ENCODE results near the gene BOLA1. TPM values are rescaled to one million over a fixed set of nuclear protein-coding genes. Genes with fewer than 3 reads are reported as not detected.
"Not testable (repeated sequence)": the region's sequence is repeated elsewhere in the genome, so short reads cannot be mapped to it uniquely, and the experiment has no call there.

BOLA1 gene
- total and polyA plus RNA-seq, 2 donors, result 33.3 to 44.7 TPM

- 98% methylated on average over 4 of the region's 4 CpGs for WGBS
- H3K4me1 ChIP-seq (ENCODE audit: control insufficient read depth in 2 of 2, insufficient read depth in 2 of 2, low read length in 2 of 2), result peaks cover 9 to 32% of the 10 kb centered on the region in 2 donors
Measured at GRCh38 chr1:149933208-149933607, 33.8 kb downstream of the BOLA1 start.

GRCh38 chr1:149934356-149934755 is 35.0 kb downstream of the BOLA1 start:
- no peak for DNase-seq (ENCODE audit: low read depth in 6 of 9, low spot score in 9 of 9)
- H3K9me3 ChIP-seq (ENCODE audit: control insufficient read depth in 2 of 2, insufficient read depth in 1 of 2, low read length in 1 of 2), result no peaks in the 10 kb centered on the region
- H3K27me3 ChIP-seq (ENCODE audit: control insufficient read depth in 2 of 2, insufficient read depth in 1 of 2, low read length in 1 of 2), result no peaks in the 10 kb centered on the region
- H3K4me3 ChIP-seq (ENCODE audit: low read length in 2 of 2), result no peak overlapping the region
- H3K4me1 ChIP-seq (ENCODE audit: control insufficient read depth in 2 of 2, insufficient read depth in 2 of 2, low read length in 2 of 2), result peaks cover 6 to 26% of the 10 kb centered on the region in 2 donors
- WGBS, result 94% methylated on average over 2 of the region's 2 CpGs
- H3K27ac ChIP-seq (ENCODE audit: low read depth in 1 of 2, low read length in 1 of 2), result no peak overlapping the region
- no peaks in the 10 kb centered on the region for H3K36me3 ChIP-seq (ENCODE audit: control insufficient read depth in 2 of 2, insufficient read depth in 2 of 2, low read length in 1 of 2)

More at GRCh38 chr1:149933208-149933607, 33.8 kb downstream of the BOLA1 start:
- no peaks in the 10 kb centered on the region for H3K27me3 ChIP-seq (ENCODE audit: control insufficient read depth in 2 of 2, insufficient read depth in 1 of 2, low read length in 1 of 2)
- no peak overlapping the region for H3K27ac ChIP-seq (ENCODE audit: low read depth in 1 of 2, low read length in 1 of 2)
- H3K4me3 ChIP-seq (ENCODE audit: low read length in 2 of 2), result no peak overlapping the region
- H3K9me3 ChIP-seq (ENCODE audit: control insufficient read depth in 2 of 2, insufficient read depth in 1 of 2, low read length in 1 of 2), result no peaks in the 10 kb centered on the region
- no peak for DNase-seq (ENCODE audit: low read depth in 6 of 9, low spot score in 9 of 9)
- no peaks in the 10 kb centered on the region for H3K36me3 ChIP-seq (ENCODE audit: control insufficient read depth in 2 of 2, insufficient read depth in 2 of 2, low read length in 1 of 2)

- DNase-seq (ENCODE audit: low read depth in 6 of 9, low spot score in 9 of 9), result no peak
- Histone ChIP-seq H3K4me1 (ENCODE audit: control insufficient read depth in 2 of 2, insufficient read depth in 2 of 2, low read length in 2 of 2) (peaks cover 6 to 29% of the 10 kb centered on the region in 2 donors), H3K27me3 (ENCODE audit: control insufficient read depth in 2 of 2, insufficient read depth in 1 of 2, low read length in 1 of 2) (no peaks in the 10 kb centered on the region), H3K27ac (ENCODE audit: low read depth in 1 of 2, low read length in 1 of 2) (peak within 1 kb of the TSS in 1 of 2 donors; percentile 38), H3K4me3 (ENCODE audit: low read length in 2 of 2) (peak within 1 kb of the TSS in 1 of 2 donors; percentile 16), H3K9me3 (ENCODE audit: control insufficient read depth in 2 of 2, insufficient read depth in 1 of 2, low read length in 1 of 2) (no peaks in the 10 kb centered on the region), H3K36me3 (ENCODE audit: control insufficient read depth in 2 of 2, insufficient read depth in 2 of 2, low read length in 1 of 2) (no peaks in the 10 kb centered on the region)
- 84% methylated on average over 18 of the region's 18 CpGs for WGBS
Measured at GRCh38 chr1:149936170-149936991, 37.0 kb downstream of the BOLA1 start, which contains the start of gene MTMR11. Gene MTMR11 (minus strand): TSS chr1:149936879. CDS start chr1:149936647, 232 bp downstream.

GRCh38 chr1:149936992-149937705 is 37.8 kb downstream of the BOLA1 start:
- peak overlapping the region in 1 of 2 donors; percentile 38 for H3K27ac ChIP-seq (ENCODE audit: low read depth in 1 of 2, low read length in 1 of 2)
- WGBS, result 91% methylated on average over 8 of the region's 8 CpGs
- no peaks in the 10 kb centered on the region for H3K9me3 ChIP-seq (ENCODE audit: control insufficient read depth in 2 of 2, insufficient read depth in 1 of 2, low read length in 1 of 2)
- no peaks in the 10 kb centered on the region for H3K36me3 ChIP-seq (ENCODE audit: control insufficient read depth in 2 of 2, insufficient read depth in 2 of 2, low read length in 1 of 2)
- peak overlapping the region in 1 of 2 donors; percentile 16 for H3K4me3 ChIP-seq (ENCODE audit: low read length in 2 of 2)
- DNase-seq (ENCODE audit: low read depth in 6 of 9, low spot score in 9 of 9), result no peak
- H3K27me3 ChIP-seq (ENCODE audit: control insufficient read depth in 2 of 2, insufficient read depth in 1 of 2, low read length in 1 of 2), result no peaks in the 10 kb centered on the region
- H3K4me1 ChIP-seq (ENCODE audit: control insufficient read depth in 2 of 2, insufficient read depth in 2 of 2, low read length in 2 of 2), result peaks cover 6 to 31% of the 10 kb centered on the region in 2 donors

GRCh38 chr1:149937759-149938158 is 38.4 kb downstream of the BOLA1 start:
- no peaks in the 10 kb centered on the region for H3K27me3 ChIP-seq (ENCODE audit: control insufficient read depth in 2 of 2, insufficient read depth in 1 of 2, low read length in 1 of 2)
- no peaks in the 10 kb centered on the region for H3K9me3 ChIP-seq (ENCODE audit: control insufficient read depth in 2 of 2, insufficient read depth in 1 of 2, low read length in 1 of 2)
- no peaks in the 10 kb centered on the region for H3K36me3 ChIP-seq (ENCODE audit: control insufficient read depth in 2 of 2, insufficient read depth in 2 of 2, low read length in 1 of 2)
- no peak overlapping the region for H3K4me3 ChIP-seq (ENCODE audit: low read length in 2 of 2)
- H3K27ac ChIP-seq (ENCODE audit: low read depth in 1 of 2, low read length in 1 of 2), result peak overlapping the region in 1 of 2 donors; percentile 38
- H3K4me1 ChIP-seq (ENCODE audit: control insufficient read depth in 2 of 2, insufficient read depth in 2 of 2, low read length in 2 of 2), result peaks cover 7 to 35% of the 10 kb centered on the region in 2 donors
- DNase-seq (ENCODE audit: low read depth in 6 of 9, low spot score in 9 of 9), result peak in 1 of 9 donors; percentile 56

GRCh38 chr1:149938668-149939003 is 39.3 kb downstream of the BOLA1 start:
- DNase-seq (ENCODE audit: low read depth in 6 of 9, low spot score in 9 of 9); H3K27me3 ChIP-seq (ENCODE audit: control insufficient read depth in 2 of 2, insufficient read depth in 1 of 2, low read length in 1 of 2); H3K9me3 ChIP-seq (ENCODE audit: control insufficient read depth in 2 of 2, insufficient read depth in 1 of 2, low read length in 1 of 2); H3K27ac ChIP-seq (ENCODE audit: low read depth in 1 of 2, low read length in 1 of 2); H3K36me3 ChIP-seq (ENCODE audit: control insufficient read depth in 2 of 2, insufficient read depth in 2 of 2, low read length in 1 of 2); H3K4me3 ChIP-seq (ENCODE audit: low read length in 2 of 2): not testable (repeated sequence)
- 93% methylated on average over 13 of the region's 13 CpGs for WGBS
- H3K4me1 ChIP-seq (ENCODE audit: control insufficient read depth in 2 of 2, insufficient read depth in 2 of 2, low read length in 2 of 2), result peaks cover 10 to 43% of the 10 kb centered on the region in 2 donors

GRCh38 chr1:149940427-149940826 is 41.1 kb downstream of the BOLA1 start:
- Histone ChIP-seq H3K4me3 (ENCODE audit: low read length in 2 of 2) (no peak overlapping the region), H3K27ac (ENCODE audit: low read depth in 1 of 2, low read length in 1 of 2) (no peak overlapping the region), H3K4me1 (ENCODE audit: control insufficient read depth in 2 of 2, insufficient read depth in 2 of 2, low read length in 2 of 2) (peaks cover 10 to 43% of the 10 kb centered on the region in 2 donors)

GRCh38 chr1:149942207-149942606 is 42.8 kb downstream of the BOLA1 start:
- H3K4me1 ChIP-seq (ENCODE audit: control insufficient read depth in 2 of 2, insufficient read depth in 2 of 2, low read length in 2 of 2), result peaks cover 10 to 34% of the 10 kb centered on the region in 2 donors
- DNase-seq (ENCODE audit: low read depth in 6 of 9, low spot score in 9 of 9), result no peak

More at GRCh38 chr1:149940427-149940826, 41.1 kb downstream of the BOLA1 start:
- 96% methylated on average over 3 of the region's 3 CpGs for WGBS
- no peaks in the 10 kb centered on the region for H3K9me3 ChIP-seq (ENCODE audit: control insufficient read depth in 2 of 2, insufficient read depth in 1 of 2, low read length in 1 of 2)
- peaks cover 0 to 11% of the 10 kb centered on the region in 2 donors for H3K36me3 ChIP-seq (ENCODE audit: control insufficient read depth in 2 of 2, insufficient read depth in 2 of 2, low read length in 1 of 2)
- no peaks in the 10 kb centered on the region for H3K27me3 ChIP-seq (ENCODE audit: control insufficient read depth in 2 of 2, insufficient read depth in 1 of 2, low read length in 1 of 2)
- DNase-seq (ENCODE audit: low read depth in 6 of 9, low spot score in 9 of 9), result no peak

GRCh38 chr1:149942885-149943284 is 43.5 kb downstream of the BOLA1 start:
- Histone ChIP-seq H3K4me3 (ENCODE audit: low read length in 2 of 2) (no peak overlapping the region), H3K27ac (ENCODE audit: low read depth in 1 of 2, low read length in 1 of 2) (no peak overlapping the region), H3K9me3 (ENCODE audit: control insufficient read depth in 2 of 2, insufficient read depth in 1 of 2, low read length in 1 of 2) (no peaks in the 10 kb centered on the region), H3K27me3 (ENCODE audit: control insufficient read depth in 2 of 2, insufficient read depth in 1 of 2, low read length in 1 of 2) (no peaks in the 10 kb centered on the region), H3K4me1 (ENCODE audit: control insufficient read depth in 2 of 2, insufficient read depth in 2 of 2, low read length in 2 of 2) (peaks cover 5 to 27% of the 10 kb centered on the region in 2 donors), H3K36me3 (ENCODE audit: control insufficient read depth in 2 of 2, insufficient read depth in 2 of 2, low read length in 1 of 2) (peaks cover 0 to 11% of the 10 kb centered on the region in 2 donors)
- peak in 1 of 9 donors; percentile 47 for DNase-seq (ENCODE audit: low read depth in 6 of 9, low spot score in 9 of 9)
- WGBS, result 28% methylated on average over 3 of the region's 3 CpGs

More at GRCh38 chr1:149942207-149942606, 42.8 kb downstream of the BOLA1 start:
- Histone ChIP-seq H3K27ac (ENCODE audit: low read depth in 1 of 2, low read length in 1 of 2) (no peak overlapping the region), H3K4me3 (ENCODE audit: low read length in 2 of 2) (no peak overlapping the region), H3K27me3 (ENCODE audit: control insufficient read depth in 2 of 2, insufficient read depth in 1 of 2, low read length in 1 of 2) (no peaks in the 10 kb centered on the region), H3K9me3 (ENCODE audit: control insufficient read depth in 2 of 2, insufficient read depth in 1 of 2, low read length in 1 of 2) (no peaks in the 10 kb centered on the region), H3K36me3 (ENCODE audit: control insufficient read depth in 2 of 2, insufficient read depth in 2 of 2, low read length in 1 of 2) (peaks cover 0 to 11% of the 10 kb centered on the region in 2 donors)
- 81% methylated on average over 5 of the region's 5 CpGs for WGBS

Measured in thymus (tissue), 11 donors.